Muscle layer of duodenum (tissue), 2 donors: Measurements from ENCODE around the gene FBXO31.
"Not testable (repeated sequence)": the region's sequence is repeated elsewhere in the genome, so short reads cannot be mapped to it uniquely, and the experiment has no call there.

Experiments
- H3K27ac ChIP-seq: one replicate; pipeline ENCODE4 v1.7.0; 2013; ENCODE audit warnings: mild to moderate bottlenecking, low read length
- H3K27me3 ChIP-seq: one replicate; pipeline ENCODE4 v1.7.0; 2013; ENCODE audit warnings: low read depth, mild to moderate bottlenecking, control low read depth, low read length
- H3K36me3 ChIP-seq, 2 donors: one replicate each; pipeline ENCODE4 v1.7.0; 2013; ENCODE audit warnings: low read length in 2 of 2, control low read depth in 1 of 2, mild to moderate bottlenecking in 1 of 2; ENCODE audit not compliant: insufficient read depth in 2 of 2, control insufficient read depth in 1 of 2
- H3K4me1 ChIP-seq, 2 donors: one replicate each; pipeline ENCODE4 v1.7.0; 2013; ENCODE audit warnings: low read length in 2 of 2, mild to moderate bottlenecking in 2 of 2, control low read depth in 1 of 2, moderate library complexity in 1 of 2; ENCODE audit not compliant: insufficient read depth in 2 of 2, control insufficient read depth in 1 of 2
- H3K4me3 ChIP-seq, 2 donors: one replicate each; pipeline ENCODE4 v1.7.0; 2013; ENCODE audit warnings: low read length in 2 of 2, low read depth in 1 of 2, mild to moderate bottlenecking in 1 of 2
- H3K9me3 ChIP-seq, 2 donors: one replicate each; pipeline ENCODE4 v1.7.0; 2013; ENCODE audit warnings: low read length in 2 of 2, control low read depth in 1 of 2, mild to moderate bottlenecking in 1 of 2; ENCODE audit not compliant: control insufficient read depth in 1 of 2
- donor health status: healthy.

FBXO31 gene

DNA sequence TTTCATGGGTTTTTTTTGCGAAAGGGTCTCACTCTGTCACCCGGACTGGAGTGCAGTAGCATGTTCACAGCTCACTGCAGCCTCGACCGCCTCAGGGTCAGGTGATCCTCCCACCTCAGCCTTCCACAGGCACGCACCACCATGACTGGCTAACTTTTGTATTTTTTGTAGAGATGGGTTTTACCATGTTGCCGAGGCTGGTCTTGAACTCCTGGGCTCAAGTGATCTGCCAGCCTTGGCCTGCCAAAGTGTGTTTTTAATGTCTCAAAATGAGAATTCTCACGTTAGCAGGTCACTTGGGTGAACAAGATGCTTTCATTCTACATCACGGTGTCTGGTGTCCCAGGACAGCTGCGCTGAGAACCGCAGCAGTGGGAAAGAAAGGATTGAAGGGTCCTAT lies 3.2 kb downstream of the FBXO31 start:
- Histone ChIP-seq H3K4me3 (peak overlapping the region in 1 of 2 donors; percentile 80), H3K27ac (peak overlapping the region; percentile 74), H3K27me3 (no peaks in the 10 kb centered on the region), H3K36me3 (no peaks in the 10 kb centered on the region), H3K9me3 (no peaks in the 10 kb centered on the region), H3K4me1 (peaks cover 0 to 57% of the 10 kb centered on the region in 2 donors)

DNA sequence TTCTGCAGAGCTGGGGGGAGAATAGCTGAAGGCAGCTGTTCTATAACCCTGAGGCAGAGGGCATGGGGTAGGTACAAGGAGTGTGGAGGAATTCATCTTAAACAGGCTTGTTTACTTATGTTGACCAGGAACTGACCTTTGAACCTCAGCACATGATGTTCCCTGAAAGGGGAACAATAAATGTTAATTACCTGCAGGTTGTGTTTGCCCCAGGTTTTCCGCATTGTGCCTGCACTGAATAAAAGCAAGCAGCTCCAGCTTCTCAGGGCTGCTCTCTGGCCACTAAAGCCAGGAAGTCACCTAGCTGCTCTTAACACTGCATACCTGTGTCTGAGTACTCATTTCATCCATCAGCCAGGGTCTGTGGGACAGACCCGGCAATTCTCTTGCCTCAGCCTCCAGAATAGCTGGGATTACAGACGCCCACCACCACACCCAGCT lies 4.2 kb downstream of the FBXO31 start:
- not testable (repeated sequence) for H3K4me3 ChIP-seq, H3K36me3 ChIP-seq, H3K27ac ChIP-seq, H3K9me3 ChIP-seq, H3K27me3 ChIP-seq
- H3K4me1 ChIP-seq = peaks cover 0 to 57% of the 10 kb centered on the region in 2 donors

DNA sequence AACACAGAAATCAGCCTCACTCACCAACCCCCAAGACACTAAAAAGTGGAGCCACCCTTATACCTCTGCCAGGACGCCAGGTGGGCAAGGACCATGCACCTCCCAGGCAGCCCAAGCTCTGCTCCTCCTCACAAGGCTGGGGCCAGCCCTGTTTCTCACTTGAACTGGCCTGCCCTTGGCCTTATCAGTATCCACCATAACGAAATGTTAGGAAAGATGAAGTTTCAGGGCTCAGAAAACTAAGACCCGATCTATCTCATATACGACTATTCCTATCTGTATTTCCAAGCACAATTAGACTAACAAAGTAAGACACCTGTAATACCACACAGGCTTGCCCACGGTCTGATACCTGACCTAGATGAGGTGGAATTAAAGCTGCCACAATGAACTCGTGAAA lies 6.9 kb downstream of the FBXO31 start:
- Histone ChIP-seq H3K4me3 (no peak overlapping the region), H3K27me3 (no peaks in the 10 kb centered on the region), H3K27ac (no peak overlapping the region), H3K36me3 (no peaks in the 10 kb centered on the region), H3K4me1 (peaks cover 0 to 46% of the 10 kb centered on the region in 2 donors), H3K9me3 (no peaks in the 10 kb centered on the region)

DNA sequence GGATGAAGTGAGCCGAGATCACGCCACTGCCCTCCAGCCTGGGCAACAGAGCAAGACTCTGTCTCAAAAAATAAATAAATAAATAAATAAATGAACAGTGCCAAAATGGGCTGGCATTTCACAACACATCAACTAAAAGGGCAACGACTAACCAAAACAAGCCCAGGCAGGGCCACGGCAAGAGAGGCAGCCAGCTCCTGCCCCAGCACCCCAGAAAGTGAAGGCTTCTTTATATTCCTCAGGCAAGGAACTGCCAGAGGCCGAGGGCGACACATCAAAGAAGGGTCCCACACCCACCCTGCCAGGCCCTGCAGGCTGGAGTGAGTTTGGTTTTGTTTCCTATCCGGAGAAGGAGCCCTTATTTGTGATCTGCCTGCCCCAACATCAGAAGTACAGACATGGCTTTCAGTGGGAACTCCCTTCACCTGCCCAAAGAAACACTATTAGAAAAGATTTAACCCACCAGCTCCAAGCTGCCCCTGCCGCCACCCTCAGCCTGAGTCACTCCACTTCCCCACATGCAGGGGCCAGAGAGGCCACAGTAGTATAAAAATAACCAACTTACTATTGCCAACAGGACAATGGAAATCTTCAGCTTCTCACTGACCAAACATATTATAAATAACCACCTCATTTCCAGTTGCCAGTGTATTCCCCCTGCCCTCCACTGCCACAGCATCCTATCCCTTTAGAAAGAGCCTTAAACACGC lies 8.0 kb downstream of the FBXO31 start:
- Histone ChIP-seq H3K36me3 (no peaks in the 10 kb centered on the region), H3K27ac (peak overlapping the region; percentile 23), H3K27me3 (no peaks in the 10 kb centered on the region), H3K4me3 (no peak overlapping the region), H3K4me1 (peaks cover 0 to 47% of the 10 kb centered on the region in 2 donors), H3K9me3 (no peaks in the 10 kb centered on the region)

DNA sequence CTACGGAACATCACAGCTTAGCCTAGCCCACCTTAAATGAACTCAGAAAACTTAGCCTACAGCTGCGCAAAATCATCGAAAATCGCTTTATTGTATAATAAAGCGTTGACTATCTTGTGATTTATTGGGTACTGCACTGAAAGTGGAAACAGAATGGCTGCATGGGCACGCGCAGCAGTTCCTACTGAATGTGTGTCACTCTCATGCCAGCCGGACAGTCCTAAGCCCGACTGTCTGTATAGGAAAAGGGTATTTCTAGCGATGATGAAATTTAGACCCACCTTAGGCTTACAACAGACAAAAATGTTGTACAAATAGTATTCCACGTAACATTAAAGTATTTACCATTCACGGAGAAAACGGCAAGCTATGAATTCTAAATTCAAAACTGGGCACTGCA lies 9.3 kb downstream of the FBXO31 start:
- Histone ChIP-seq H3K36me3 (no peaks in the 10 kb centered on the region), H3K9me3 (no peaks in the 10 kb centered on the region), H3K4me1 (peaks cover 0 to 51% of the 10 kb centered on the region in 2 donors), H3K27ac (no peak overlapping the region), H3K27me3 (no peaks in the 10 kb centered on the region), H3K4me3 (no peak overlapping the region)

DNA sequence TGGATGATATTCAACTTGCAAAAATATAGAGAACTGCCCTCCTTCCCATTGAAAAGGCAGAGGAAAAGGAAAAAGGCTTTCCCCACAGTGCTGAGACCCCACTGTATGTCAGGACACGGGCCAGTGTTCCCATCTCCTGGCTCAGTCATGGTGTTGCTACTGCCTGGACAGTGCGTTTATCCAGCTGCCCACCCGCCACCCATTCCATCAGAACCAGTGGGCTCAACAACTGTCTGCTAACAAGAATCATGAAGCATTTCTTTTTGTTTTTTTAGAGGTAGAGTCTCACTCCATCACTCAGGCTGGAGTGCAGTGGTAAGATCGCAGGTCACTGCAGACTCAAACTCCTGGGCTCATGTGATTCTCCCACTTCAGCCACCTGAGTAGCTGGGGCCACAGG lies 11.3 kb downstream of the FBXO31 start:
- no peaks in the 10 kb centered on the region for H3K9me3 ChIP-seq
- H3K27me3 ChIP-seq = no peaks in the 10 kb centered on the region
- H3K36me3 ChIP-seq = no peaks in the 10 kb centered on the region
- H3K4me3 ChIP-seq = no peak overlapping the region
- no peak overlapping the region for H3K27ac ChIP-seq
- H3K4me1 ChIP-seq = peaks cover 0 to 53% of the 10 kb centered on the region in 2 donors

DNA sequence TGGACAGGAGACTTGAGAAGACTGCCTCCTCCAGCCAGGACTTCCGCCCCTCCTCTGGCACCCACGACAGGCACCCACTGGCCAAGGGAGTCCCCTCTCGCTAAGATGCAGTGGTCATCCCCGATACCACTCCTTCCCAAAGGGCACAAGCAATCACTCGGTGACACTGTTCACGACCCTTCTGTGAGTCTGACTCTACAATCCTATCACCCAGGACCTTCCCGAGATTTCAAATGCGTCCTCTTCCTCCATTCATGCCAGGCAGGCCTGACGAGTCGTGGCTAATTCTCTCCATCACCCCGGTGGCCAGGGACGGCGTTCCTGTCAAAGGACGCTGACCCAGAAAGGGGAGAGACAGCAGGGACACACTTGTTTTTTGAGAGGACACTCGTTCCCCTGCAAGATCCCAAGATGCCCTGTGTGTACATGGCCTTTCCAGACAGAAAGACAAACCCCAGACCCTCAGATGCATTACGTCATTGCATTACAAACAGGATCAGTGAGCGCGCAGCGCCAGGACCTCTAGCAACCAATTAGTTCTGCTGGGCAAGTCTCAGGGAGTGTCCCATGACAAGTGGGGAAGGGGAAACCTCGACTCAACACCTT lies 12.2 kb downstream of the FBXO31 start:
- Histone ChIP-seq H3K9me3 (no peaks in the 10 kb centered on the region), H3K4me1 (peaks cover 0 to 50% of the 10 kb centered on the region in 2 donors), H3K27ac (no peak overlapping the region), H3K27me3 (no peaks in the 10 kb centered on the region), H3K4me3 (peak overlapping the region; percentile 19 to 21), H3K36me3 (peaks cover 0 to 3% of the 10 kb centered on the region in 2 donors)

DNA sequence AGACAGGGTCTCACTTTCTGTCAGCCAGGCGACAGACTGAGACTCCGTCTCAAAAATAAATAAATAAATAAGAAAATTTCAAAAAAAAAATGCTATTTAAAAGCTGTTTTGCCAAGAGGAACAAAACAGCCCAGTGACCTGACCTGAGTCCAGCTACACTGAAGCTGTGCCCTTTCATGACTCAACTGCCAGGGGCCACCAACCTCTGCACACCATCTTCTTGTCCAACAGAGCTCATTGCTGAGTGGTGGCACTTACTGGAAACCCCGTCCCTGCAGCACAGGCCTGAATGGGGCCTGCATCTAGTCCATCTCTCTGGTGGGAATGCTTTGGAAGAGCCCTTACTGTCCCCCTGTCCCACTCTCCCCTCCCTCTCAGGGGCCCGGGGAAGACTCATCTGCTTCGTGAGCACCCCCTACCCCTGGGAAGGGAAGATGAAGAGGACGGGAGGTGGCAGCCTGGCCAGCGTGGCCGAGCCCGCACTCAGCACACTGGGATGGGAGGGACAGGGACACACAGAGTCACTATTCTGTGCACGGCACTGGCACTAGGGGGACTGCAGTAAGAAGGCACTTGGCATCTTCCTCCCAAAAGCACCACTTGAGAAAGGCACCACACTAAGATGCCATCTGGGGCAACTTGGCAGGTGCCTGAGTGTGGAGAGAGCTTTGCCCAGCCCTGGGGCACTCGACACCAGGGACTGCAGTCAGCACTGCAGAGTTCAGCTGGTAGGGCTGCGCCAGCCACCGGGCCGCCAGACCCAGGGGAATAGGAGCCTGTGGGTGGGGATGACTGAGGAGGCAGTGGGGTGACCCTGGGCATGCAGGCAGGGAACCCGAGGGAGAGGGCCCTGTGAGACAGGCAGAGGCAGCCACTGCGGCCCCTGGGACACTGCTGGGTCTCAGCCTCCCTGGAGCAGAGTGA lies 13.5 kb downstream of the FBXO31 start:
- no peaks in the 10 kb centered on the region for H3K27me3 ChIP-seq
- peaks cover 0 to 3% of the 10 kb centered on the region in 2 donors for H3K36me3 ChIP-seq
- peaks cover 0 to 37% of the 10 kb centered on the region in 2 donors for H3K4me1 ChIP-seq

DNA sequence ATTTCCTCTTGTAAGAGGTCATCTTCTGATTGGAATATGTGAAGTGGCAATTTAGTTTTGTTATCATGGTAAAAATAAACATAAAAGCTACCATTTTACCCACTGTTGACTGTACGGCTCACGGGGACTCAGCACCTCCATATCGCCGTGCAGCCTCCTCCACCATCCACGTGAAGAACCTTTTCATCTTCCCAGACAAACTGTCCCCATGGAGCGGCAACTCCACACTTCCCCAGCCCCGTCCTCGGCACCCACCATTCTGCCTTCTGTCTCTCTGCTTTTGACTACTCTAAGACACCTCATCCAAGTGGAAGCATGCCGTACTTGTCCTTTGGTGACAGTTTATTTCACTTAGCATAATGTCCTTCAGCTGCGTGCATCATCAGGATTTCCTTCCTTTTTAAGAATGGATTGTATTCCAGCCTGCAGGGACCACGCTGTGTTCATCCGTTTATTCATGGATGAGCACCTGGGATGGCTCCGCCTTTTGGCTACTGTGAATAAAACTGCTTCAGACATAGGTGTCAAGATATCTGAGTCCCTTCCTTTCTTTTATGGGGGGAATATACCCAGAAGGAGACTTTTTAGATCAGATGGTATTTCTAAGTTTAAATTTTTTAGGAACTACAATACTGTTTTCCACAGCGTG lies 14.3 kb downstream of the FBXO31 start:
- Histone ChIP-seq H3K4me3 (no peak overlapping the region), H3K27ac (no peak overlapping the region), H3K27me3 (no peaks in the 10 kb centered on the region), H3K36me3 (peaks cover 0 to 3% of the 10 kb centered on the region in 2 donors), H3K9me3 (no peaks in the 10 kb centered on the region), H3K4me1 (peaks cover 3 to 40% of the 10 kb centered on the region in 2 donors)

More for the DNA sequence above, 13.5 kb downstream of the FBXO31 start:
- no peaks in the 10 kb centered on the region for H3K9me3 ChIP-seq
- no peak overlapping the region for H3K27ac ChIP-seq
- H3K4me3 ChIP-seq = no peak overlapping the region

DNA sequence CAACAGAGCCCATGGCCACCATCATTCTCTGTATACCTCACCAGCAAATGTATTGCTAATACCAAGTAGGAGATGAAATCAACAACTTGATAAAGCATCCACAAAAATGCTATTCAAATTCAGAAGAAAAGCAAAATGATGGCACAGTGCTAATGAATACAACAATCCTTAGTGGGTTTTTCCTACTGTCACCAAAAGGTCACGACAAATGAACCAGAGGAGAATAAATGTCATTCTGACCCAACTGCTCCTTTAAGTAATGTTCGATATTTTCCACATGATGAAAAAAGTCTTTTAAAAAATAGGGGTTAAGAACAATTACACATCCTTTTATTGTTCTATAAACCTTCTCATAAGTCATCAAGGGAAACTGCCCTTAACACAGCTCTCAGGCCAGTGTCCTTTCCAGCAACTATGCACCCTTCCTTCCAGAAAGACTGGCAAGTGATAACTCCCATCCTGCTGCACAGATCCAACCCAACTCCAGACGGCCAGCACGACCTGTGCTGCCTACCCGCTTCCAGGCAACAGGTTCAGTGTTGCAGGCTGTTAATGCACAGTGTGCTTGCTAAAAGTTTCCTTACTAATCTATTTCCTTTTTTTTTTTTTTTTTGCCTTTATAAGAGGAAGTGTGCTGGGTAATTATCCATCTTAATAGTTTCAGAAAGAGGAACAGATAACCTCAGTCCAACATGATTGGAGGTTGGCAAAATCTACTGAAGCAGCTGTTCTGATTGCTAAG lies 15.4 kb downstream of the FBXO31 start:
- H3K27me3 ChIP-seq = no peaks in the 10 kb centered on the region
- peaks cover 13 to 50% of the 10 kb centered on the region in 2 donors for H3K4me1 ChIP-seq
- no peak overlapping the region for H3K4me3 ChIP-seq
- H3K9me3 ChIP-seq = no peaks in the 10 kb centered on the region
- H3K27ac ChIP-seq = no peak overlapping the region
- peaks cover 0 to 3% of the 10 kb centered on the region in 2 donors for H3K36me3 ChIP-seq
